ENCODE results near the gene EIF3CL.
"Not testable (repeated sequence)": the region's sequence is repeated elsewhere in the genome, so short reads cannot be mapped to it uniquely, and the experiment has no call there.

Gene EIF3CL

DNA sequence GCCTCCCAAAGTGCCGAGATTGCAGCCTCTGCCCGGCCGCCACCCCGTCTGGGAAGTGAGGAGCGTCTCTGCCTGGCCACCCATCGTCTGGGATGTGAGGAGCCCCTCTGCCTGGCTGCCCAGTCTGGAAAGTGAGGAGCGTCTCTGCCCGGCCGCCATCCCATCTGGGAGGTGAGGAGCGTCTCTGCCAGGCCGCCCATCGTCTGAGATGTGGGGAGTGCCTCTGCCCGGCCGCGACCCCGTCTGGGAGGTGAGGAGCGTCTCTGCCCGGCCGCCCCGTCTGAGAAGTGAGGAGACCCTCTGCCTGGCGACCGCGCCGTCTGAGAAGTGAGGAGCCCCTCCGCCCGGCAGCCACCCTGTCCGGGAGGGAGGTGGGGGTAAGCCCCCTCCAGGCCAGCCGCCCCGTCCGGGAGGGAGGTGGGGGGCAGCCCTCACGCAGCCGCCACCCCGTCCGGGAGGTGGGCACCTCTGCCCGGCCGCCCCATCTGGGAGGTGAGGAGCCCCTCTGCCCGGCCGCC is 26.5 kb downstream of the EIF3CL start:
- not testable (repeated sequence) for H3K4me3 Mint-ChIP-seq; H3K27ac Mint-ChIP-seq; H3K9me3 Mint-ChIP-seq; H3K4me1 Mint-ChIP-seq (ENCODE audit: low read depth); H3K36me3 Mint-ChIP-seq (ENCODE audit: low read depth); H3K27me3 Mint-ChIP-seq (ENCODE audit: low read depth)

- H3K4me3 Mint-ChIP-seq; H3K27me3 Mint-ChIP-seq (ENCODE audit: low read depth); H3K36me3 Mint-ChIP-seq (ENCODE audit: low read depth); H3K9me3 Mint-ChIP-seq; H3K27ac Mint-ChIP-seq; H3K4me1 Mint-ChIP-seq (ENCODE audit: low read depth): not testable (repeated sequence)
These were observed 28.5 kb downstream of the EIF3CL start for GRCh38 chr16:28375115-28375514.

DNA sequence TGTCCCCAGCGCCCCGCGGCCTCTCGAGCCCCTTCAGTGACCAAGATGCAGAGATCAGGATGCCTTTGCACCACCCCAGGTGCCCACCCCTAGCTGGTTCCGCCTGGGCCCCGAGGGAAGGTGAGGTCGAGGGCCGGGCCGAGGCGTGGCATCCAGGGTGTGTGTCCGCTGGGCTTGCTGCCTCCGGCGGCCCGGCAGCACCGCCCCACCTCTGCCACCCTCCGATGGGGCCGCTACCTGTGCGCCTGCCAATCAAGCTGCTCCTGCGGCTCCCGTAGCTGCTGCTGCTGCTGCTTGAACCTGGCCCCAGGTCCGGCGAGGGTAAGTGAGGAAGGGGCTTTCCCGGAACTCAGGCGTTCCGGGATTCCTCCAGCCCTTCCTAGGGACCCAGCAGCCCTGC is 29.4 kb downstream of the EIF3CL start:
- H3K4me3 Mint-ChIP-seq; H3K9me3 Mint-ChIP-seq; H3K27me3 Mint-ChIP-seq (ENCODE audit: low read depth); H3K27ac Mint-ChIP-seq; H3K4me1 Mint-ChIP-seq (ENCODE audit: low read depth); H3K36me3 Mint-ChIP-seq (ENCODE audit: low read depth): not testable (repeated sequence)

GRCh38 chr16:28367926-28368325 is 35.7 kb downstream of the EIF3CL start:
- H3K27ac Mint-ChIP-seq; H3K4me1 Mint-ChIP-seq (ENCODE audit: low read depth); H3K4me3 Mint-ChIP-seq; H3K27me3 Mint-ChIP-seq (ENCODE audit: low read depth); H3K9me3 Mint-ChIP-seq; H3K36me3 Mint-ChIP-seq (ENCODE audit: low read depth): not testable (repeated sequence)

DNA sequence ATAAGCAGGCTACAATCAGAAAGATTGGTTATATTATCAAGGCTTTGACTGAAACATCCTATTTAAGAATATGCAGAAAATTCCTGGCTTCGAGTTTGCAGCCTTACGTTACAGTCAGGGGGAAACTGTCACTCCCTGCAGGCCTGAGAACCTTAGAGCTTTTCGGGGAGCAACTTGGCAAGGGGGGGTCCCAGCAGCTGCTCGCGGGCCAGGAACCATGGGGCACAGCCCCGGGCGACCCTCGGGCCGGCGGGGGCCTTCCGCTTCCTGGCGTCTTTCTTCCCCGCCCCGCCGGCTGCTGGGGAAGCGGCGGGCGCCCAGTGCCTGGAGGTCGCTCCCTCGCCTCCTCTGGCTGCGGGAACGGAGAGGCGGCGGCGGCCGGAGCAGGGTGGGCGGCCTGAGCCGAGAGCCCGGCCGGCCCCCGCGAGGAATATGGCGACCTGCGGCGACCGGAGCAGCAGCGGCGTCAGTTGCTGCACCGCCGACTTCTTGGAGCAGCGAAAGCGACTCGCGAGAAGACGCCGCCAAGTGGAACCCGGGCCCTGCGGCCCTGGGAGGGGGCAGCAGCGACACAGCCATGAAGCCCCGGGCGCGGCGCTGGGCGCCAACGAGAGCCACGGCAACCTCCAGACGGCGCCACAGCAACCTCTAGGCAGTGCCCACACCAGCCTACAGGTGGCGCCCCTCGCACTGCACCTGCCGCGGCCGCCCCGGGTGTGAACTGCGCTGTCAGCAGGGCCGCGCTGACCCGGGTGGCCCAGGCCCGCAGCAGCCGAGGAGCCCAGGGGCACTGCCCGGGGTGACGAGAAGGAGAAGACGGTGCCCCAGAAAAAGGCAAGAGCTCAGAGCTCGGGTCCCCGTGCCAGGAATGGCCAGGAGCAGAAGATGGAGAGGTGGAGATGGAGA is 39.1 kb downstream of the EIF3CL start:
- not testable (repeated sequence) for H3K9me3 Mint-ChIP-seq; H3K4me1 Mint-ChIP-seq (ENCODE audit: low read depth); H3K36me3 Mint-ChIP-seq (ENCODE audit: low read depth); H3K27me3 Mint-ChIP-seq (ENCODE audit: low read depth); H3K27ac Mint-ChIP-seq; H3K4me3 Mint-ChIP-seq

- H3K36me3 Mint-ChIP-seq (ENCODE audit: low read depth); H3K4me3 Mint-ChIP-seq; H3K27ac Mint-ChIP-seq; H3K27me3 Mint-ChIP-seq (ENCODE audit: low read depth); H3K4me1 Mint-ChIP-seq (ENCODE audit: low read depth); H3K9me3 Mint-ChIP-seq: not testable (repeated sequence)
These were observed 40.2 kb downstream of the EIF3CL start, which contains the start of gene NPIPB6 for GRCh38 chr16:28363408-28363807. TSS of gene NPIPB6 (minus strand) at chr16:28363508. CDS start at chr16:28362822, 686 bp downstream.

DNA sequence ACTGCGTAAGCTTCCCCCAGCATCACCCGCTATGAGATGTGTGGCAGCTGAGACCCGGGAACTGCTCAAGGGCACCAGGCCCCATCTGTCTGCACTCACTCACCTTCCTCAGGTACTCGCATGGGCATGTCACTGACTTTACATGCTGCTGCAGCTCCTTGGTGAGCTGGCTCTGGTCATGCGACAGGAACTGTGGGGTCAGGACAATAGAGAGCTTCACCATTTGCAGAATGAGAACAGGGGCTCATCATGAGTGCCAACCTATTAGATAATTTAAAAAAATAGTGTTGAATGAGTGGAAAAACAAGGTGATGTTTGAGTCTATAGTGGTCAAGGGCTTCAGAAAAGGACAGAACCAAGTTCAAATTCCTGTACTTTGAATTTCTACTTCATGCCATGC is 41.0 kb downstream of the EIF3CL start:
- not testable (repeated sequence) for H3K9me3 Mint-ChIP-seq; H3K27ac Mint-ChIP-seq; H3K4me3 Mint-ChIP-seq; H3K4me1 Mint-ChIP-seq (ENCODE audit: low read depth); H3K27me3 Mint-ChIP-seq (ENCODE audit: low read depth); H3K36me3 Mint-ChIP-seq (ENCODE audit: low read depth)

DNA sequence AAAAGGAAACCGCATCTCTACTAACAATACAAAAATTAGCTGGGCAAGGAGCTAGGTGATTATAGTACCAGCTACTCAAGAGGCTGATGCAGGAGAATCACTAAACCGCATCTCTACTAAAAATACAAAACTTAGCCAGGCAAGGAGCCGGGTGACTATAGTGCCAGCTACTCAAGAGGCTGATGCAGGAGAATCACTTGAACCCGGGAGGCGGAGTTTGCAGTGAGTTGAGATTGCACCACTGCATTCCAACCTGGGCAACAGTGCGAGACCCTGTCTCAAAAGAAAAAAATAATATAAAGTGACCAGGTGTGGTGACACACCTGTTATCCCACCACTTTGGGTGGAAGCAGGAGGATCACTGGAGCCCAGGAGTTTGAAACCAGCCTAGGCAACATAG is 65.4 kb downstream of the EIF3CL start:
- H3K4me1 Mint-ChIP-seq (ENCODE audit: low read depth); H3K36me3 Mint-ChIP-seq (ENCODE audit: low read depth); H3K27me3 Mint-ChIP-seq (ENCODE audit: low read depth); H3K27ac Mint-ChIP-seq; H3K4me3 Mint-ChIP-seq; H3K9me3 Mint-ChIP-seq: not testable (repeated sequence)

DNA sequence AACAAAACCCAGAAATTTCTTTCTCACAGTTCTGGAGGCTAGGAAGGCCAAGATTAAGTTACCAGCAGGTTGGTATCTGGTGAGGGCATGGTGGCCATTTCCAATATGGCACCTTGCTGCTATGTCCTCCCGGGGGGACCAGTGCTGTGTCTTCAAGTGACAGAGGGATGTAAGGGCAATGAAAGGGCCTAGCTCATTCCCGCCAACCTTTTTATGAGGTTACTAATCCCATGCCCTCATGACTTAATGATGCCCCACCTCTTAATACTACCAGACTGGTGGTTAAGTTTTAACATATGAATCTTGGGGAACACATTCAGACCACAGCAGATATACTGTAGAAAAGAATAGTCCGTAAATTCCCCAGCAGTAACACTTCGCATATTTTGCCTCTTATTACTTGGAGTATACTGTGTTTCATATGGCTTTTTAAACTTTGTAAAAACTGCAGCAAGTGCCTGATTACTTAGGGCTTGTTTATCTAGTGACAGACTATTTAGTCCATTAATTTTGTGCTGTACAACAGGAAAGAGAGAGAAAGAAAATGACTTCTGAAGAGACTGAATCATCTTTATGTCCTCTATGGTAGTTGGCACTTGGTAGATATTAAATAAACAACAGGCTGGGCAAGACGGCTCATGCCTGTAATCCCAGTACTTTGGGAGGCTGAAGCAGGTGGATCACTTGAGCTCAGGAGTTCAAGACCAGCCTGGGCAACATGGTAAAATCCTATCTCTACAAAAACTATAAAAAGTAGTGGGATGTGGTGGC is 66.5 kb downstream of the EIF3CL start:
- H3K36me3 Mint-ChIP-seq (ENCODE audit: low read depth); H3K4me3 Mint-ChIP-seq; H3K27me3 Mint-ChIP-seq (ENCODE audit: low read depth); H3K27ac Mint-ChIP-seq; H3K4me1 Mint-ChIP-seq (ENCODE audit: low read depth); H3K9me3 Mint-ChIP-seq: not testable (repeated sequence)

DNA sequence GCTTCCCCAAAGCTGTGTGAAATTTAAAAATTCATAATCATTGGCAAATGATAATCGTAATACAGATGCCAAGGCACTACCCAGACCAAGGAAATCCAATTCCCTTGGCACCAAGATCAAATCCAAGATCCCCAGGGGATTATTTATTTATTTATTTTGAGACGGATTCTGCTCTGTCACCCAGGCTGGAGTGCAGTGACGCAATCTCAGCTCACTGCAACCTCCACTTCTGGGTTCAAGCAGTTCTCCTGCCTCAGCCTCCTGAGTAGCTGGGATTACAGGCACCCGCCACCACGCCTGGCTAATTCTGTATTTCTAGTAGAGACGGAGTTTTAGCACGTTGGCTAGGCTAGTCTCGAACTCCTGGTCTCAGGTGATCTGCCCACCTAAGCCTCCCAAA is 68.0 kb downstream of the EIF3CL start:
- H3K27ac Mint-ChIP-seq; H3K4me1 Mint-ChIP-seq (ENCODE audit: low read depth); H3K36me3 Mint-ChIP-seq (ENCODE audit: low read depth); H3K4me3 Mint-ChIP-seq; H3K9me3 Mint-ChIP-seq; H3K27me3 Mint-ChIP-seq (ENCODE audit: low read depth): not testable (repeated sequence)

GRCh38 chr16:28332632-28333031 is 71.0 kb downstream of the EIF3CL start:
- H3K27me3 Mint-ChIP-seq (ENCODE audit: low read depth); H3K4me3 Mint-ChIP-seq; H3K36me3 Mint-ChIP-seq (ENCODE audit: low read depth); H3K27ac Mint-ChIP-seq; H3K9me3 Mint-ChIP-seq; H3K4me1 Mint-ChIP-seq (ENCODE audit: low read depth): not testable (repeated sequence)

GRCh38 chr16:28330981-28331380 is 72.7 kb downstream of the EIF3CL start:
- H3K4me1 Mint-ChIP-seq (ENCODE audit: low read depth); H3K27ac Mint-ChIP-seq; H3K4me3 Mint-ChIP-seq; H3K9me3 Mint-ChIP-seq; H3K27me3 Mint-ChIP-seq (ENCODE audit: low read depth); H3K36me3 Mint-ChIP-seq (ENCODE audit: low read depth): not testable (repeated sequence)

DNA sequence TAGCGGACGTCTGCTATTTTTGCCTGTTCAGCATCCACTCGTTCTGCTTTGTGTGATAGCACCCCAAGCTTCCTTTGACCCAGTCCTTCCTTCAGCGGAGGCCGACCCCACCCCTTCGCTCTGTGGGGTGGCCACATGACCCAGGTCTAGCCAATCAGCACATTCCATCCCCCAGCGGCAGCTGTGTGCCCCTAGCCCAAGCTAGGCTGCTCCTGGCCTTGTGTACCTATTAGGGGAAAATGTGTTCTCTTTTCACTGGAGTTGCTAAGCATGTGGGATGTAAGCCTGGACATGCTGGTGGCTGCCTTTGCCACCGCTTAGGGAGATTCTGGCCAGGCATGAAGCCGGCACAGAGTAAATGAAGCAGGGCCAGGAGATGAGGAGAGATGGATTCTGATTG is 73.4 kb downstream of the EIF3CL start:
- not testable (repeated sequence) for H3K27me3 Mint-ChIP-seq (ENCODE audit: low read depth); H3K4me1 Mint-ChIP-seq (ENCODE audit: low read depth); H3K36me3 Mint-ChIP-seq (ENCODE audit: low read depth); H3K4me3 Mint-ChIP-seq; H3K9me3 Mint-ChIP-seq; H3K27ac Mint-ChIP-seq

All from T-helper 1 cell treated with Interleukin-12 subunit alpha and Interleukin-12 subunit beta and Interleukin-4 antibody, amounts not matched to agents 30 μg/mL and 1 μg/mL, for 36 hours (primary cell).